ENCODE results near the gene TARBP2. TPM values are rescaled to one million over a fixed set of nuclear protein-coding genes. Genes with fewer than 3 reads are reported as not detected.

The TARBP2 gene
- total RNA-seq, 2 donors from 2014 or later, result 21.3 to 22.3 TPM

- intact Hi-C loops (cut with DNase I, micrococcal nuclease), result no loop called here
- no peak for DNase-seq
- no peak for ATAC-seq
Observed at GRCh38 chr12:53489242-53489864, 11.7 kb upstream of the TARBP2 start.

GRCh38 chr12:53492188-53492587 lies 8.9 kb upstream of the TARBP2 start:
- ATAC-seq, result no peak
- no peak for DNase-seq
- intact Hi-C loops (cut with DNase I, micrococcal nuclease), result no loop called here

- DNase-seq, result peak; percentile 92 to 94
- intact Hi-C loops (cut with DNase I, micrococcal nuclease), result no loop called here
- ATAC-seq, result peak; percentile 93
Observed at GRCh38 chr12:53492830-53493609, 8.1 kb upstream of the TARBP2 start.

GRCh38 chr12:53493610-53494391 lies 7.3 kb upstream of the TARBP2 start:
- no peak for DNase-seq
- intact Hi-C loops (cut with DNase I, micrococcal nuclease), result no loop called here
- ATAC-seq, result peak; percentile 3

- DNase-seq (peak; percentile 43 to 77), ATAC-seq (no peak)
- intact Hi-C loops (cut with DNase I, micrococcal nuclease), result no loop called here
Observed at GRCh38 chr12:53495903-53496751, 5.0 kb upstream of the TARBP2 start.

GRCh38 chr12:53496752-53497032 lies 4.4 kb upstream of the TARBP2 start:
- DNase-seq (no peak), ATAC-seq (no peak)
- intact Hi-C loops (cut with DNase I, micrococcal nuclease), result no loop called here

- no peak for DNase-seq
- ATAC-seq, result no peak
- intact Hi-C loops (cut with DNase I, micrococcal nuclease), result no loop called here
Observed at GRCh38 chr12:53497461-53497860, 3.6 kb upstream of the TARBP2 start.

- ATAC-seq (no peak), DNase-seq (no peak)
- intact Hi-C loops (cut with DNase I, micrococcal nuclease), result no loop called here
Observed at GRCh38 chr12:53498235-53498630, 2.9 kb upstream of the TARBP2 start.

GRCh38 chr12:53499266-53500141 lies 1.6 kb upstream of the TARBP2 start, which contains the start of gene MAP3K12:
MAP3K12 (minus strand) TSS chr12:53499458; CDS start chr12:53487391, 12,067 bp downstream.
- peak; percentile 68 to 69 for DNase-seq
- intact Hi-C loops (cut with DNase I, micrococcal nuclease), result loop anchor here in 1 of 2 donors (10.0 kb wide), 1 partner anchor 155 kb away; no protein-coding TSS in a partner anchor
- ATAC-seq, result no peak

GRCh38 chr12:53500142-53500775 lies 824 bp upstream of the TARBP2 start:
- ATAC-seq, result no peak
- intact Hi-C loops (cut with DNase I, micrococcal nuclease), result loop anchor here in 1 of 2 donors (10.0 kb wide), 1 partner anchor 155 kb away; no protein-coding TSS in a partner anchor
- peak; percentile 45 to 69 for DNase-seq

GRCh38 chr12:53501615-53502181 lies 615 bp downstream of the TARBP2 start:
- DNase-seq (peak in 1 of 2 donors; percentile 51), ATAC-seq (no peak)
- intact Hi-C loops (cut with DNase I, micrococcal nuclease), result loop anchor here in 1 of 2 donors (10.0 kb wide), 1 partner anchor 157 kb away; no protein-coding TSS in a partner anchor

GRCh38 chr12:53502331-53502730 lies 1.2 kb downstream of the TARBP2 start:
- intact Hi-C loops (cut with DNase I, micrococcal nuclease), result loop anchor here in 1 of 2 donors (10.0 kb wide), 1 partner anchor 158 kb away; no protein-coding TSS in a partner anchor
- DNase-seq (no peak), ATAC-seq (no peak)

GRCh38 chr12:53502983-53503728 lies 2.1 kb downstream of the TARBP2 start:
- DNase-seq (no peak), ATAC-seq (no peak)
- intact Hi-C loops (cut with DNase I, micrococcal nuclease), result loop anchor here in 1 of 2 donors (10.0 kb wide), 1 partner anchor 158 kb away; no protein-coding TSS in a partner anchor

GRCh38 chr12:53504004-53504920 lies 3.2 kb downstream of the TARBP2 start:
- no peak for ATAC-seq
- no peak for DNase-seq
- intact Hi-C loops (cut with DNase I, micrococcal nuclease), result loop anchor here in 1 of 2 donors (10.0 kb wide), 1 partner anchor 159 kb away; no protein-coding TSS in a partner anchor

- intact Hi-C loops (cut with DNase I, micrococcal nuclease), result loop anchor here in 1 of 2 donors (10.0 kb wide), 1 partner anchor 160 kb away; no protein-coding TSS in a partner anchor
Observed at GRCh38 chr12:53505086-53505485, 4.0 kb downstream of the TARBP2 start.

More at GRCh38 chr12:53505086-53505485, 4.0 kb downstream of the TARBP2 start:
- no peak for DNase-seq
- ATAC-seq, result no peak
